Heart right ventricle (tissue), 16 donors: ENCODE data around the gene KRTAP5-8. TPM values are rescaled to one million over a fixed set of nuclear protein-coding genes. Genes with fewer than 3 reads are reported as not detected.

ENCODE experiments used
- ATAC-seq, 8 donors: fragments of 200-7000 bp; cut with Tn5 transposase; one replicate each; pipeline ENCODE4 v1.9.1; 2020; ENCODE audit warnings: mild to moderate bottlenecking in 8 of 8, moderate library complexity in 8 of 8, moderate number of reproducible peaks in 1 of 8
- DNase-seq, 2 donors: peaks; one replicate each; pipeline ENCODE4 v3.0.0-alpha.2; 2020
- H3K27ac ChIP-seq, 10 donors: fragments of 200-600 bp; sonication (generic) in 2 of 10; one replicate each; pipeline versions ENCODE4 v1.5.0 to v1.8.0; 2020 to 2022; ENCODE audit warnings: mild to moderate bottlenecking in 3 of 10
- H3K27me3 ChIP-seq, 7 donors: fragments of 200-600 bp; one replicate each; pipeline ENCODE4 v1.8.0; 2021 to 2022; ENCODE audit warnings: mild to moderate bottlenecking in 2 of 7
- H3K36me3 ChIP-seq, 9 donors: fragments of 200-600 bp; sonication (generic) in 1 of 9; one replicate each; pipeline versions ENCODE4 v1.5.0 to v1.8.0; 2020 to 2022; ENCODE audit warnings: mild to moderate bottlenecking in 2 of 9
- H3K4me1 ChIP-seq, 9 donors: fragments of 200-600 bp; sonication (generic) in 1 of 9; one replicate each; pipeline versions ENCODE4 v1.5.0 to v1.8.0; 2020 to 2022; ENCODE audit warnings: mild to moderate bottlenecking in 4 of 9
- H3K4me3 ChIP-seq, 10 donors: fragments of 200-600 bp; sonication (generic) in 2 of 10; one replicate each; pipeline versions ENCODE4 v1.5.0 to v1.8.0; 2020 to 2022; ENCODE audit warnings: mild to moderate bottlenecking in 7 of 10, moderate library complexity in 2 of 10
- H3K9me3 ChIP-seq, 11 donors: fragments of 200-600 bp in 10 of 11; sonication (generic) in 2 of 11; one replicate each; pipeline versions ENCODE4 v1.5.0 to v1.8.0; 2013 to 2022; ENCODE audit warnings: mild to moderate bottlenecking in 2 of 11, control low read depth in 1 of 11, moderate library complexity in 1 of 11
- WGBS, 2 donors: extraction: QIAGEN DNeasy Blood & Tissue Kit; methylation state at CpG; one replicate each; pipeline ENCODE4 v1.1.7; 2013; ENCODE audit warnings: inconsistent platforms in 1 of 2; 5-methylcytosine and 5-hydroxymethylcytosine counted together
- intact Hi-C, 10 donors: fragments of 100-400 bp; cut with DNase I; formaldehyde crosslinking; loops; one replicate each; pipeline versions ENCODE4 v1.11.1 to v1.14.2; 2022
- polyA plus RNA-seq, 2 donors: library from polyadenylated mRNA; stranded (reverse); fragments of 200-250 nt; gene quantifications; one replicate each; pipeline ENCODE4 v1.2.3, GENCODE V29; 2013
- total RNA-seq, 10 donors: library from RNA; stranded (reverse); fragmentation: NEBNext Ultra II Directional in 3 of 10; extraction: Animal tissue kit (Norgen Biotek cat#: 25700) in 3 of 10; gene quantifications; one replicate each; pipeline versions ENCODE4 v1.2.1 to v1.2.4, GENCODE V29; 2021 to 2023
- TF ChIP-seq, protein P1 (sequence below), 9 donors: fragments of 200-600 bp; sonication (generic) in 2 of 9; IDR thresholded peaks; one replicate each; pipeline versions ENCODE4 v1.5.0 to v1.8.0; 2021 to 2022; ENCODE audit warnings: antibody characterized with exemption in 9 of 9, mild to moderate bottlenecking in 5 of 9, moderate library complexity in 1 of 9
- donor health status: Arrhythmogenic right ventricular cardiomyopathy.
- donor health status: ischemic (EF 13 %, LVEDD 7.1; RV severe dilation, severe dysfunction).
- donor health status: healthy with polysubstance abuse.
- donor health status: DM: no; HTN: yes; CAD: no.
- donor health status: DM: no; HTN: no; CAD: no.
- donor health status: ischemic (EF 25% LVEDD 6.9; RV normal size, moderate dysfunction).
- donor health status: ischemic (EF 25% LVEDD 5.7; RV mildly dilated, moderate dysfunction).
- donor health status: healthy.
- donor health status: DM: yes; HTN: yes; CAD: no.
- donor health status: Ischemic cardiomyopathy.
- donor health status: ischemic (EF 35%, LVEDD 5.7; RV mildly dilated, moderate dysfunction).
- donor health status: nonischemic (EF 11% LVEDD 7.7; RV severe dilation, severe dysfunction).
- donor health status: DM: yes; HTN: yes; CAD: no.
- donor health status: PGD.
- donor health status: ischemic (EF 29% LVEDD 5.4; RV normal size, mild dysfunction).
- donor health status: nonischemic (EF 23%, LVEDD 6.1; RV moderate dilation, normal function).

The KRTAP5-8 gene
- total and polyA plus RNA-seq, 12 donors = not detected

- H3K36me3 ChIP-seq = no peaks in the 10 kb centered on the region
- 93% methylated on average over 7 of the region's 7 CpGs for WGBS, 2 donors
- no peak overlapping the region for H3K27ac ChIP-seq
- no peak for ATAC-seq
- no peak for DNase-seq
- H3K27me3 ChIP-seq = peaks cover 0 to 15% (median 0%) of the 10 kb centered on the region in 7 donors
- H3K4me1 ChIP-seq = no peaks in the 10 kb centered on the region
- peaks cover 0 to 4% (median 0%) of the 10 kb centered on the region in 11 donors for H3K9me3 ChIP-seq
- TF ChIP-seq, protein P1, sequence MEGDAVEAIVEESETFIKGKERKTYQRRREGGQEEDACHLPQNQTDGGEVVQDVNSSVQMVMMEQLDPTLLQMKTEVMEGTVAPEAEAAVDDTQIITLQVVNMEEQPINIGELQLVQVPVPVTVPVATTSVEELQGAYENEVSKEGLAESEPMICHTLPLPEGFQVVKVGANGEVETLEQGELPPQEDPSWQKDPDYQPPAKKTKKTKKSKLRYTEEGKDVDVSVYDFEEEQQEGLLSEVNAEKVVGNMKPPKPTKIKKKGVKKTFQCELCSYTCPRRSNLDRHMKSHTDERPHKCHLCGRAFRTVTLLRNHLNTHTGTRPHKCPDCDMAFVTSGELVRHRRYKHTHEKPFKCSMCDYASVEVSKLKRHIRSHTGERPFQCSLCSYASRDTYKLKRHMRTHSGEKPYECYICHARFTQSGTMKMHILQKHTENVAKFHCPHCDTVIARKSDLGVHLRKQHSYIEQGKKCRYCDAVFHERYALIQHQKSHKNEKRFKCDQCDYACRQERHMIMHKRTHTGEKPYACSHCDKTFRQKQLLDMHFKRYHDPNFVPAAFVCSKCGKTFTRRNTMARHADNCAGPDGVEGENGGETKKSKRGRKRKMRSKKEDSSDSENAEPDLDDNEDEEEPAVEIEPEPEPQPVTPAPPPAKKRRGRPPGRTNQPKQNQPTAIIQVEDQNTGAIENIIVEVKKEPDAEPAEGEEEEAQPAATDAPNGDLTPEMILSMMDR (IDR thresholded peaks at IDR 0.05) = no peak
- intact Hi-C loops = no loop called here
- H3K4me3 ChIP-seq = no peak overlapping the region
These were observed 4.6 kb downstream of the KRTAP5-8 start for GRCh38 chr11:71542382-71542781.

- DNase-seq (no peak), ATAC-seq (no peak)
- Histone ChIP-seq H3K27me3 (peaks cover 0 to 22% (median 3%) of the 10 kb centered on the region in 7 donors), H3K9me3 (peaks cover 0 to 4% (median 0%) of the 10 kb centered on the region in 11 donors), H3K36me3 (no peaks in the 10 kb centered on the region), H3K27ac (no peak overlapping the region), H3K4me3 (no peak overlapping the region), H3K4me1 (peaks cover 0 to 5% (median 0%) of the 10 kb centered on the region in 9 donors)
- TF ChIP-seq, protein P1 (IDR thresholded peaks at IDR 0.05) = no peak
- intact Hi-C loops = no loop called here
- 60 to 71% methylated on average over 15 of the region's 15 CpGs for WGBS, 2 donors
These were observed 5.3 kb downstream of the KRTAP5-8 start for GRCh38 chr11:71542879-71543777.

- H3K9me3 ChIP-seq = peaks cover 0 to 4% (median 0%) of the 10 kb centered on the region in 11 donors
- H3K4me3 ChIP-seq = no peak overlapping the region
- peaks cover 0 to 22% (median 3%) of the 10 kb centered on the region in 7 donors for H3K27me3 ChIP-seq
- intact Hi-C loops = no loop called here
- TF ChIP-seq, protein P1 (IDR thresholded peaks at IDR 0.05) = no peak
- H3K27ac ChIP-seq = no peak overlapping the region
- no peaks in the 10 kb centered on the region for H3K36me3 ChIP-seq
- H3K4me1 ChIP-seq = peaks cover 0 to 13% (median 0%) of the 10 kb centered on the region in 9 donors
- DNase-seq (no peak), ATAC-seq (no peak)
- 40 to 51% methylated on average over 8 of the region's 8 CpGs for WGBS, 2 donors
These were observed 6.0 kb downstream of the KRTAP5-8 start for GRCh38 chr11:71543866-71544265.

- Histone ChIP-seq H3K4me3 (no peak overlapping the region), H3K27me3 (peaks cover 0 to 22% (median 3%) of the 10 kb centered on the region in 7 donors), H3K4me1 (peaks cover 0 to 21% (median 0%) of the 10 kb centered on the region in 9 donors), H3K36me3 (no peaks in the 10 kb centered on the region), H3K27ac (no peak overlapping the region), H3K9me3 (peaks cover 0 to 4% (median 0%) of the 10 kb centered on the region in 11 donors)
- TF ChIP-seq, protein P1 (IDR thresholded peaks at IDR 0.05) = no peak
- intact Hi-C loops = no loop called here
- ATAC-seq (no peak), DNase-seq (no peak)
- 86 to 88% methylated on average over 6 of the region's 6 CpGs for WGBS, 2 donors
These were observed 6.8 kb downstream of the KRTAP5-8 start for GRCh38 chr11:71544525-71545214.
